Mesodermal cell (in vitro differentiated cells): ENCODE results near the gene DLG2.
A peak's percentile ranks its signal among the peaks of the same experiment; 100 is the strongest.

Experiments used
- H3K27ac ChIP-seq: 2 replicates; pipeline ENCODE4 v1.7.0; 2013; ENCODE audit warnings: mild to moderate bottlenecking, low read depth, low read length, moderate library complexity; ENCODE audit not compliant: severe bottlenecking
- H3K36me3 ChIP-seq: 2 replicates; pipeline ENCODE4 v1.7.1; 2013; ENCODE audit warnings: mild to moderate bottlenecking, low read length, moderate library complexity; ENCODE audit not compliant: control insufficient read depth, insufficient read depth
- H3K4me1 ChIP-seq: one replicate; pipeline ENCODE4 v1.7.1; 2013; ENCODE audit warnings: mild to moderate bottlenecking, low read length; ENCODE audit not compliant: insufficient read depth, control insufficient read depth, poor library complexity, severe bottlenecking
- H3K4me3 ChIP-seq: 2 replicates; pipeline ENCODE4 v1.7.0; 2013; ENCODE audit warnings: low read length, control low read depth, mild to moderate bottlenecking; ENCODE audit not compliant: insufficient read depth, poor library complexity, severe bottlenecking; ENCODE audit errors: extremely low read depth
- H3K9me3 ChIP-seq: 2 replicates; pipeline ENCODE4 v1.7.1; 2013; ENCODE audit warnings: mild to moderate bottlenecking, low read length, moderate library complexity; ENCODE audit not compliant: control insufficient read depth
- WGBS, 2 experiments: methylation state at CpG; one replicate each; pipeline ENCODE4 v1.1.5; 2013; ENCODE audit warnings: missing lambda C conversion rate in 2 of 2; ENCODE audit not compliant: insufficient coverage in 2 of 2; 5-methylcytosine and 5-hydroxymethylcytosine counted together

The DLG2 gene

GRCh38 chr11:84437071-84437980 is 1189.8 kb downstream of the DLG2 start:
- no peak overlapping the region for H3K4me3 ChIP-seq
- 8% methylated on average over 11 to 13 of the region's 21 CpGs for WGBS, 2 experiments
- H3K36me3 ChIP-seq = no peaks in the 10 kb centered on the region
- no peaks in the 10 kb centered on the region for H3K4me1 ChIP-seq
- H3K27ac ChIP-seq = no peak overlapping the region
- H3K9me3 ChIP-seq = no peaks in the 10 kb centered on the region

DNA sequence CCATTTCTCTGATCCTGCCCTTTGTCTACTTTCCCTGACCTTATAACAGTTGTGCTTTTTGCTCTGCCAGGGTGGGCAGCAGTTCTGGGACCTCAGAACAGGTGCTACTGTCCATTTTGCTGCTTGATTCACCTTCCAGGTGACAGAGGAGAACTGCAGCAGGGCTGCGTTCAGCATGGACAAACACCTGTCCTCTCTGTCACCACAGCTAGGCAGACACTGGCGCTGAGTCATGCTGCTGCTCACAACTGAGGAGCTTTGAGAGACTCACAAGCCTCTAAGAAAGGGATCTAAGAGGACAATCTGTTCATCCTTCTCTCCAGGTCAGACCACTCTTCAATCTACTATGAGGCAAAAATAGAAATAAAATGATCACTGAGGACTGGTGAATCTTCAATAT is 1196.5 kb downstream of the DLG2 start:
- Histone ChIP-seq H3K4me1 (peaks cover 9% of the 10 kb centered on the region), H3K4me3 (no peak overlapping the region), H3K36me3 (no peaks in the 10 kb centered on the region), H3K9me3 (no peaks in the 10 kb centered on the region), H3K27ac (no peak overlapping the region)
- 85 to 86% methylated on average over 2 of the region's 2 CpGs for WGBS, 2 experiments

GRCh38 chr11:84425673-84426072 is 1201.5 kb downstream of the DLG2 start:
- Histone ChIP-seq H3K36me3 (no peaks in the 10 kb centered on the region), H3K4me1 (peaks cover 9% of the 10 kb centered on the region), H3K9me3 (no peaks in the 10 kb centered on the region), H3K27ac (no peak overlapping the region), H3K4me3 (no peak overlapping the region)

GRCh38 chr11:84420271-84420670 is 1206.9 kb downstream of the DLG2 start:
- WGBS, 2 experiments = 79 to 80% methylated on average over 1 to 2 of the region's 4 CpGs
- Histone ChIP-seq H3K36me3 (no peaks in the 10 kb centered on the region), H3K4me1 (no peaks in the 10 kb centered on the region), H3K27ac (no peak overlapping the region), H3K4me3 (no peak overlapping the region), H3K9me3 (no peaks in the 10 kb centered on the region)

DNA sequence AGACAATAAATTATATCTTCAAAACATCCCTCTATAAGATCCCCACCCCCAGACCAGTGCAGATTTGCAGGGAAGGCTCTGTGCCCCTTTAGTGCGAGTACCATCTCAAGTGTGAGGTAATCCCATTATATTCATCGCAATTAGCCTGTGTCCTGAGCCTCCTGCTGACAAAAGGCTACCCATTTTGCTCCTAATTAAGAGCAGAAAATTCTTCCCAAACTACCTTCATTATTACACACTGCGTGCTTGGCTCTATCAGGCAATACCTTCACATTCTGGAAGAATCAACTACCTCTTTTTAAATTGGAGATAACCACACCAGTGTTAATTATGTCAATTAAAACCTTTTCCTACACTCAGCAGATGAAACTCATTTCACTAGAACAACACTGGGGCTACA is 1207.5 kb downstream of the DLG2 start:
- H3K9me3 ChIP-seq = no peaks in the 10 kb centered on the region
- H3K27ac ChIP-seq = no peak overlapping the region
- 64 to 84% methylated on average over 3 of the region's 3 CpGs for WGBS, 2 experiments
- H3K4me3 ChIP-seq = no peak overlapping the region
- no peaks in the 10 kb centered on the region for H3K4me1 ChIP-seq
- H3K36me3 ChIP-seq = no peaks in the 10 kb centered on the region

DNA sequence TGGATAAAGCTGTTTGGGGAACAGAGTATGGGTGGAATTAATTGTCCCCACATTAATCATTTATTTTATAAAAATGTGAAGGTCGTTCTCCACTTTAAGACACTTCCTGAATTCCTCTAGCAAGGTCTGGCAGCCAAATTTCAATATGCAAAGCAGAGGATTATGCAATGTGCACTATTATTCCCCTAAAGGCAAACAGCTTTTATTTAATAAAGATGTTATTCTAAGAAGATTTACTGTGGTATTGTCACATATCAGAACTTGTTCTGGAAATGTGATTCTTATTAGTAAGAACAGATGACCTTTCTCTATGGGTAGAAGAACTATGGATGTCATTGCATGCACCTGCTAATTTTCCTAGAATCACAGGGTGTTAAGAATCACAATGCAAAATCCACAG is 1212.2 kb downstream of the DLG2 start:
- Histone ChIP-seq H3K4me1 (peaks cover 1% of the 10 kb centered on the region), H3K27ac (no peak overlapping the region), H3K36me3 (no peaks in the 10 kb centered on the region), H3K9me3 (no peaks in the 10 kb centered on the region), H3K4me3 (no peak overlapping the region)
- no CpG with 5 or more reads among the region's 1 CpG for WGBS, 2 experiments

- Histone ChIP-seq H3K36me3 (no peaks in the 10 kb centered on the region), H3K9me3 (no peaks in the 10 kb centered on the region), H3K4me1 (peaks cover 15% of the 10 kb centered on the region), H3K27ac (no peak overlapping the region), H3K4me3 (no peak overlapping the region)
These were observed 1213.6 kb downstream of the DLG2 start for GRCh38 chr11:84413549-84413948.

DNA sequence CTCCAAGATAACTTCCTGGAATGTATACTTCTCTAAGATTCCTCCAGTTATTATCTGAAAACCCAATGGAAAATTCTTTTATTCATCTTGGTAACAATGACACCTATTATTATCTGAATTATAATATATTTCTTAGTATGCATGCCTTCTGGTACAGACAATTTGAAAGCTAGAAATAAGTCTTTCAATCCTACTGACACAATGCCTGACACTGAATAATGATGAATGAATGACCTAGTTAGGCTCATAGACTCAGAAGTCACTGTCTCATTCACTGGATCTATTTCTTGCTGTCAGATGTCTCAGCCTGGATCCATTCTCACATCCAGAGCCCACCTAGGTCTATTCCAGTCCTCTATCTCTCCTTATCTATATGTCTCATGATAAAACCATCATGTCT is 1214.3 kb downstream of the DLG2 start:
- peaks cover 16% of the 10 kb centered on the region for H3K4me1 ChIP-seq
- no peaks in the 10 kb centered on the region for H3K9me3 ChIP-seq
- H3K4me3 ChIP-seq = no peak overlapping the region
- H3K36me3 ChIP-seq = no peaks in the 10 kb centered on the region
- H3K27ac ChIP-seq = no peak overlapping the region

DNA sequence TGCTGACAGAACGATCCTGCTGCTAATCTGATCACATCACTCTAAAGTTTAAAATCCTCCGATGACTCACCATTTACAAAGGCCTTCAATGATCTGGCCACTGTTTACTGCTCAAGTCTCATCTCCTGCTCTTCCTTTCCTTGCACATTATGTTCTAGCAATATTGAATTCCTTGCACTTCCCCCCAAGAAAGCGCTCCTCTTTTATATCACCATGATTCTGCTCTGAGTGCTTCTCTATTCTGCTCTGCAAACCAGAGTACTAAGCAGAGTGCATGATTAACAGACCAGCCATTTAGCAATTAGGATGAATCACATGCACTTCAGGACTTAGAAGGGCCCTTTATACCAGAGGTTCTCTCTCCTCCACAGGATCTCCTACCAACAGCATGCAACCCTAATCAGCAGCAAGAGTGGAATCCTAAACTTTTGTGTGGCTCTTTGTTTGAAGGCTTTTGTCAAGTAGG is 1218.2 kb downstream of the DLG2 start:
- peaks cover 16% of the 10 kb centered on the region for H3K4me1 ChIP-seq
- no peaks in the 10 kb centered on the region for H3K36me3 ChIP-seq
- H3K27ac ChIP-seq = peak overlapping the region; percentile 76
- no peaks in the 10 kb centered on the region for H3K9me3 ChIP-seq
- WGBS, 2 experiments = 70 to 85% methylated on average over 3 of the region's 3 CpGs
- no peak overlapping the region for H3K4me3 ChIP-seq

- 78 to 96% methylated on average over 3 to 4 of the region's 4 CpGs for WGBS, 2 experiments
- Histone ChIP-seq H3K9me3 (no peaks in the 10 kb centered on the region), H3K27ac (no peak overlapping the region), H3K4me1 (peaks cover 16% of the 10 kb centered on the region), H3K36me3 (no peaks in the 10 kb centered on the region), H3K4me3 (no peak overlapping the region)
These were observed 1220.1 kb downstream of the DLG2 start for GRCh38 chr11:84407091-84407490.

- Histone ChIP-seq H3K4me1 (no peaks in the 10 kb centered on the region), H3K36me3 (no peaks in the 10 kb centered on the region), H3K4me3 (no peak overlapping the region), H3K27ac (no peak overlapping the region), H3K9me3 (no peaks in the 10 kb centered on the region)
- 48 to 56% methylated on average over 1 to 2 of the region's 3 CpGs for WGBS, 2 experiments
These were observed 1229.0 kb downstream of the DLG2 start for GRCh38 chr11:84398017-84398626.
